Activated CD4-positive, alpha-beta memory T cell treated with anti-CD3 and anti-CD28 coated beads for 36 hours (primary cell): Measurements from ENCODE around the gene POLD2. TPM values are rescaled to one million over a fixed set of nuclear protein-coding genes. Genes with fewer than 3 reads are reported as not detected.

Experiments
- CTCF ChIA-PET: fragments of 350-600 bp; sonication (Branson Sonifier 250); formaldehyde crosslinking; loops from one replicate; lab custom pipeline; 2021; ENCODE audit warnings: antibody characterized with exemption, inconsistent platforms; lab: Charles Lee
- POLR2A ChIA-PET: fragments of 350-600 bp; sonication (Branson Sonifier 250); formaldehyde crosslinking; loops from one replicate; lab custom pipeline; 2021; ENCODE audit warnings: antibody characterized with exemption; lab: Charles Lee
- DNase-seq: peaks from one replicate; pipeline ENCODE4 v3.0.0-alpha.2; 2020
- H3K27ac Mint-ChIP-seq: one replicate; pipeline ENCODE4 v1.8.0; 2021; ENCODE audit warnings: mixed read lengths
- H3K27me3 Mint-ChIP-seq: one replicate; pipeline ENCODE4 v1.8.0; 2021; ENCODE audit warnings: mixed read lengths
- H3K36me3 Mint-ChIP-seq: one replicate; pipeline ENCODE4 v1.8.0; 2021; ENCODE audit warnings: mixed read lengths
- H3K4me1 Mint-ChIP-seq: one replicate; pipeline ENCODE4 v1.8.0; 2021; ENCODE audit warnings: low read depth, mixed read lengths
- H3K4me3 Mint-ChIP-seq: one replicate; pipeline ENCODE4 v1.8.0; 2021; ENCODE audit warnings: mild to moderate bottlenecking, mixed read lengths
- H3K9me3 Mint-ChIP-seq: one replicate; pipeline ENCODE4 v1.8.0; 2021; ENCODE audit warnings: mixed read lengths
- intact Hi-C: fragments of 100-400 bp; cut with micrococcal nuclease; formaldehyde crosslinking; loops from one replicate; pipeline ENCODE4 v1.15.1; 2023
- total RNA-seq, 2 experiments: library from RNA; stranded (reverse); gene quantifications; one replicate each; pipeline ENCODE4 v1.2.3, GENCODE V29; 2021

Gene POLD2
- total RNA-seq, 2 experiments from 2014 or later = 189 to 212 TPM

GRCh38 chr7:44112997-44113763 is 10.2 kb downstream of the POLD2 start:
- peaks cover 16% of the 10 kb centered on the region for H3K36me3 Mint-ChIP-seq
- ChIA-PET CTCF (no interaction called here), POLR2A (no interaction called here)
- H3K27me3 Mint-ChIP-seq = no peaks in the 10 kb centered on the region
- intact Hi-C loops = no loop called here
- no peaks in the 10 kb centered on the region for H3K9me3 Mint-ChIP-seq
- no peaks in the 10 kb centered on the region for H3K4me1 Mint-ChIP-seq
- DNase-seq = no peak
- no peak overlapping the region for H3K4me3 Mint-ChIP-seq
- no peak overlapping the region for H3K27ac Mint-ChIP-seq

GRCh38 chr7:44112231-44112996 is 10.9 kb downstream of the POLD2 start:
- CTCF ChIA-PET = no interaction called here
- Mint-ChIP-seq H3K9me3 (no peaks in the 10 kb centered on the region), H3K36me3 (peaks cover 10% of the 10 kb centered on the region), H3K27ac (no peak overlapping the region), H3K27me3 (no peaks in the 10 kb centered on the region), H3K4me3 (no peak overlapping the region), H3K4me1 (no peaks in the 10 kb centered on the region)
- POLR2A ChIA-PET = interaction anchor here (1.0 to 1.1 kb wide), 2 partner anchors 11 to 45 kb away, joined by 3 to 4 read pairs; partner anchors contain the start of gene POLD2
- intact Hi-C loops = no loop called here
- DNase-seq = no peak

- no peaks in the 10 kb centered on the region for H3K27me3 Mint-ChIP-seq
- ChIA-PET POLR2A (interaction anchor here (0.8 to 1.1 kb wide), 3 partner anchors 12 to 67 kb away, joined by 3 to 4 read pairs (median 4); partner anchors contain the start of genes DBNL and POLD2), CTCF (no interaction called here)
- H3K9me3 Mint-ChIP-seq = no peaks in the 10 kb centered on the region
- no peak overlapping the region for H3K4me3 Mint-ChIP-seq
- intact Hi-C loops = no loop called here
- no peaks in the 10 kb centered on the region for H3K4me1 Mint-ChIP-seq
- DNase-seq = no peak
- no peak overlapping the region for H3K27ac Mint-ChIP-seq
- H3K36me3 Mint-ChIP-seq = peaks cover 9% of the 10 kb centered on the region
These were observed 11.6 kb downstream of the POLD2 start for GRCh38 chr7:44111761-44112160.

DNA sequence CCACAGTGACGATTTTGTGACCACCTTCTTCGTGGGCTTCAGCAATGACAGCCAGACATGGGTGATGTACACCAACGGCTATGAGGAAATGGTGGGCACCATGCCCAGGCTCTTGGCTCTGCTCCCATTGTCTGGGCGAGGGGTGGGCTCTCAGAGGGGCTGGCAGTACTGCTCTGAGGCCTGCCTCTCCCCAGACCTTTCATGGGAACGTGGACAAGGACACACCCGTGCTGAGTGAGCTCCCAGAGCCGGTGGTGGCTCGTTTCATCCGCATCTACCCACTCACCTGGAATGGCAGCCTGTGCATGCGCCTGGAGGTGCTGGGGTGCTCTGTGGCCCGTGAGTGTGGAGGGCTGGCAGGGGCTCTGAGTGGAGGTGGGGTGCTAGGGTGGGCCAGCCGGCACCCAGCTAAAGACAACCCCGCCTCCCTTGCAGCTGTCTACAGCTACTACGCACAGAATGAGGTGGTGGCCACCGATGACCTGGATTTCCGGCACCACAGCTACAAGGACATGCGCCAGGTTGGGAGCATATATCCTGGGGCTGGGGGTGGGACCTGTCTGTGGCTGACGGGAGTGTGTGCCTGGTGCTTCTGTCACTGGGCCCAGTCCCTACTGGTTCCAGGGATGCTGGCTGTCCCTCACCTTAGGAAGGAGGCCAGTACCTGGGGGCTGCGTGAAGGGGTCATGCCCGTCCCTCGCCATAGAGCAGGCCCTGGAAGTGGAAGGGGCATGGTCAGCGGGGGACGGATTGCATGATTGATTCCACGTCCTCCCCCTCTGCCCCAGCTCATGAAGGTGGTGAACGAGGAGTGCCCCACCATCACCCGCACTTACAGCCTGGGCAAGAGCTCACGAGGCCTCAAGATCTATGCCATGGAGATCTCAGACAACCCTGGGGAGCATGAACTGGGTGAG is 12.4 kb downstream of the POLD2 start:
- no peak overlapping the region for H3K27ac Mint-ChIP-seq
- H3K4me1 Mint-ChIP-seq = no peaks in the 10 kb centered on the region
- POLR2A ChIA-PET = interaction anchor here (0.7 to 1.1 kb wide), 5 partner anchors 9 to 66 kb away, joined by 3 to 4 read pairs (median 3); partner anchors contain the start of genes DBNL and POLD2
- peaks cover under 1% of the 10 kb centered on the region for H3K27me3 Mint-ChIP-seq
- intact Hi-C loops = no loop called here
- H3K9me3 Mint-ChIP-seq = no peaks in the 10 kb centered on the region
- peaks cover 9% of the 10 kb centered on the region for H3K36me3 Mint-ChIP-seq
- DNase-seq = no peak
- CTCF ChIA-PET = no interaction called here
- no peak overlapping the region for H3K4me3 Mint-ChIP-seq

GRCh38 chr7:44109991-44110390 is 13.4 kb downstream of the POLD2 start:
- intact Hi-C loops = no loop called here
- Mint-ChIP-seq H3K27me3 (peaks cover 9% of the 10 kb centered on the region), H3K9me3 (no peaks in the 10 kb centered on the region), H3K27ac (no peak overlapping the region), H3K4me1 (peaks cover 3% of the 10 kb centered on the region), H3K36me3 (peaks cover 9% of the 10 kb centered on the region), H3K4me3 (no peak overlapping the region)
- ChIA-PET POLR2A (interaction anchor here (0.7 to 0.9 kb wide), 2 partner anchors 10 to 13 kb away, joined by 3 read pairs; no protein-coding TSS in a partner anchor), CTCF (no interaction called here)
- no peak for DNase-seq

GRCh38 chr7:44108768-44109750 is 14.3 kb downstream of the POLD2 start:
- Mint-ChIP-seq H3K4me1 (peaks cover 6% of the 10 kb centered on the region), H3K4me3 (no peak overlapping the region), H3K27me3 (peaks cover 9% of the 10 kb centered on the region), H3K9me3 (no peaks in the 10 kb centered on the region), H3K36me3 (peaks cover 6% of the 10 kb centered on the region), H3K27ac (no peak overlapping the region)
- no peak for DNase-seq
- POLR2A ChIA-PET = no interaction called here
- CTCF ChIA-PET = no interaction called here
- intact Hi-C loops = no loop called here

GRCh38 chr7:44107961-44108767 is 15.2 kb downstream of the POLD2 start:
- Mint-ChIP-seq H3K27ac (no peak overlapping the region), H3K4me3 (no peak overlapping the region), H3K4me1 (peaks cover 8% of the 10 kb centered on the region), H3K9me3 (no peaks in the 10 kb centered on the region), H3K36me3 (no peaks in the 10 kb centered on the region), H3K27me3 (peaks cover 11% of the 10 kb centered on the region)
- intact Hi-C loops = no loop called here
- ChIA-PET CTCF (no interaction called here), POLR2A (no interaction called here)
- no peak for DNase-seq

DNA sequence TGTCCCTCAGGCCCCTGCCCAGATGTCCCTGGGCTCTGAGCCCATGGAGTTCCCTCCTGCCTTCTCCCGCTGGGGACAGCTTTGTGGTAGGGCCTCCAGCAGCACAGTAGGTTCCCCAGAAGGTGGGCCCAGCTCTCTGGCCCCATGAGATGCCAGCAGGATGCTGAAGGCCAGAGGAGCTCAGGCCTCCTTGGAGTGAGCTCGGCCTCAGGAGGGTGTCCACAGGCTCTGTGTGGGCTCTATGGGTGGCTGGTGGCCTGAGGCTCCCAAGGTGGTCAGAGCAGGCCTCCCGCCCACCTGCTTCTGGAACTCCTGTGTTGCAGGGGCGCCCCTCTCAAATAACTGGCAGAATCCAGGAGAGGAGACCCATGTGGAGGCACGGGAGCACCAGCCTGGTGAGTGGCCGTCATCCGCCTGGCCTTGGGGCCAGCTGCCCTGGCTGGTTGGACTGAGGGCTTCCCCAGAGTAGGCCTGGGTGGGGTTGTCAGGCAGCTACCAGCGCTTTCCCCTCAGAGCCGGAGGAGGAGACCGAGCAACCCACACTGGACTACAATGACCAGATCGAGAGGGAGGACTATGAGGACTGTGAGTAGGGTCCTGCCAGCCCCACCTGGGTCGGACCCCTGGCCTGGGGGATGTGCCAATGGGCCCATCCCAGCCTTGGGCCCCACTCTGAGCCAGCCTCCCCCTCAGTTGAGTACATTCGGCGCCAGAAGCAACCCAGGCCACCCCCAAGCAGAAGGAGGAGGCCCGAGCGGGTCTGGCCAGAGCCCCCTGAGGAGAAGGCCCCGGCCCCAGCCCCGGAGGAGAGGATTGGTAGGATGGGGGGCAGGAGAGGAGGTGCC is 16.0 kb downstream of the POLD2 start:
- DNase-seq = no peak
- no peaks in the 10 kb centered on the region for H3K9me3 Mint-ChIP-seq
- CTCF ChIA-PET = no interaction called here
- H3K4me3 Mint-ChIP-seq = no peak overlapping the region
- peaks cover 8% of the 10 kb centered on the region for H3K4me1 Mint-ChIP-seq
- H3K27me3 Mint-ChIP-seq = peaks cover 11% of the 10 kb centered on the region
- no peak overlapping the region for H3K27ac Mint-ChIP-seq
- POLR2A ChIA-PET = no interaction called here
- intact Hi-C loops = no loop called here
- H3K36me3 Mint-ChIP-seq = no peaks in the 10 kb centered on the region

DNA sequence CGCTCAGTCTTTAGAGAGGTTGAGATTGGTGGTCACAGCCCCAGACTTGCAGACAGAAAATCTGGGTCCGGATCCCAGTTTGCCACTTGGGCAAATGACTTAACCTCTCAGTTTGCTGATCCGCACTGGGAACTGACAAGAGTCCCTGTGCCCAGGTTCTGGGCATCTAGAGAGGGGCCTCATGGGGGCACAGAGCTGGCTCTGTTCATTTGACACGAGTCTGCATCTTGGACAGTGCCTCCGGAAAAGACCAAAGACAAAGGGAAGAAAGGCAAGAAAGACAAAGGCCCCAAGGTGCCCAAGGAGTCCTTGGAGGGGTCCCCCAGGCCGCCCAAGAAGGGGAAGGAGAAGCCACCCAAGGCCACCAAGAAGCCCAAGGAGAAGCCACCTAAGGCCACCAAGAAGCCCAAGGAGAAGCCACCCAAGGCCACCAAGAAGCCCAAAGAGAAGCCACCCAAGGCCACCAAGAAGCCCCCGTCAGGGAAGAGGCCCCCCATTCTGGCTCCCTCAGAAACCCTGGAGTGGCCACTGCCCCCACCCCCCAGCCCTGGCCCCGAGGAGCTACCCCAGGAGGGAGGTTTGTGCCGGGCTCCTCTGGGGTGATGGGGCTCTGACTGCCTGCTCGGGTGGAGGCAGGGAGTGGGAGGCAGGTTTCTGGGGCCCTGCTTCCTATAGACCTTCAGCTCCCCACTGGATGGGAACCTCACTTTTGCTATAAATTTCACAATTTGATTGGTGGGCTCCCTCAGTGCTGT is 16.9 kb downstream of the POLD2 start:
- intact Hi-C loops = no loop called here
- H3K4me3 Mint-ChIP-seq = no peak overlapping the region
- CTCF ChIA-PET = no interaction called here
- DNase-seq = no peak
- H3K27me3 Mint-ChIP-seq = peaks cover 14% of the 10 kb centered on the region
- H3K27ac Mint-ChIP-seq = no peak overlapping the region
- no peaks in the 10 kb centered on the region for H3K36me3 Mint-ChIP-seq
- no peaks in the 10 kb centered on the region for H3K9me3 Mint-ChIP-seq
- H3K4me1 Mint-ChIP-seq = peaks cover 8% of the 10 kb centered on the region
- POLR2A ChIA-PET = no interaction called here
